Left ventricle myocardium inferior (tissue), 1 donor: ENCODE data around the gene TSPAN1. TPM values are rescaled to one million over a fixed set of nuclear protein-coding genes. Genes with fewer than 3 reads are reported as not detected.
A peak's percentile ranks its signal among the peaks of the same experiment; 100 is the strongest.

Source experiments
- DNase-seq: peaks from one replicate; pipeline ENCODE4 v3.0.0-alpha.2; 2020
- H3K27ac ChIP-seq: fragments of 200-600 bp; replicated peaks from 2 replicates; pipeline ENCODE4 v1.8.0; 2021
- H3K27me3 ChIP-seq: fragments of 200-600 bp; 2 replicates; pipeline ENCODE4 v1.8.0; 2021; ENCODE audit warnings: low read depth
- H3K36me3 ChIP-seq: fragments of 200-600 bp; 2 replicates; pipeline ENCODE4 v1.8.0; 2021
- H3K4me1 ChIP-seq: fragments of 200-600 bp; 2 replicates; pipeline ENCODE4 v1.8.0; 2021
- H3K4me3 ChIP-seq: fragments of 200-600 bp; 2 replicates; pipeline ENCODE4 v1.8.0; 2021; ENCODE audit warnings: mild to moderate bottlenecking, moderate library complexity
- H3K9me3 ChIP-seq: fragments of 200-600 bp; replicated peaks from 2 replicates; pipeline ENCODE4 v1.8.0; 2021
- intact Hi-C: fragments of 100-400 bp; cut with micrococcal nuclease; formaldehyde crosslinking; loops from one replicate; pipeline ENCODE4 v1.11.0; 2022
- total RNA-seq: library from RNA; stranded (reverse); fragmentation: NEBNext Ultra II Directional; extraction: Animal tissue kit (Norgen Biotek cat#: 25700); gene quantifications from one replicate; pipeline ENCODE4 v1.2.1, GENCODE V29; 2021
- TF ChIP-seq, protein P1 (sequence below): fragments of 200-600 bp; IDR thresholded peaks from 2 replicates; pipeline ENCODE4 v1.8.0; 2021; ENCODE audit warnings: antibody characterized with exemption, mild to moderate bottlenecking, borderline replicate concordance
- donor health status: DM: no; HTN: yes; CAD: no; lungs with severe emphysema.

Gene TSPAN1
- total RNA-seq, 1 donor from 2014 or later, result 1.4 TPM

DNA sequence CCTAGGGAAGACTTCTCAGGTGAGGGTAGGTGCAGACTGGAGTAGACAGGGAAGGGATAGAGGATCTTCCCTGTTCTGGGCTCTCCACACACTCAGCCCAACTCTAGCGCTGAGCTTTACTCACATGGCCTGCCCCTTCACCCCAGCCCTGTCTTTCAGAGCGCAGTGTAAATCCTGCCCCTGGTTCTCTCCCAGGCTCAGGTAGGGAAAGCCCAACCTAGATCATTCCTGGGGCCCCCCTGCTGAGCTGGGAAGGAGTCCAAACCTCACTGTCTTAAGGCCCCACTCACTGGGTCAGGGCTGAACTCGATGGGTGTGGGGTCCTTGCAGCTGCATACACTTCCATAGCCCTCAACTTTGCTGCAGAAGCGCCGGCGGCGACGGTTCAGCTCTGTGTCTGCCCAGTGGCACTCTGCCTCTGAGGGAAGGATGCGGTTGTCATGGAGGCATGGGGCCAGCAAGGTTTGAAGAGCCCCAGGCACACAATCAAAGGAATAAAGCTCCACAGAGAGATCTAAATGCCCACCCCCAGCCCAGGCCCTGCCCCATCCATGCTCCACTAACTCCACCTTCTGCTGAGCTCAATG lies 19.2 kb downstream of the TSPAN1 start:
- DNase-seq, result no peak
- Histone ChIP-seq H3K4me3 (no peak overlapping the region), H3K9me3 (no peaks in the 10 kb centered on the region), H3K4me1 (peaks cover 48% of the 10 kb centered on the region), H3K27me3 (no peaks in the 10 kb centered on the region), H3K36me3 (peaks cover 62% of the 10 kb centered on the region), H3K27ac (peak overlapping the region; percentile 92)
- intact Hi-C loops, result no loop called here
- TF ChIP-seq, protein P1, sequence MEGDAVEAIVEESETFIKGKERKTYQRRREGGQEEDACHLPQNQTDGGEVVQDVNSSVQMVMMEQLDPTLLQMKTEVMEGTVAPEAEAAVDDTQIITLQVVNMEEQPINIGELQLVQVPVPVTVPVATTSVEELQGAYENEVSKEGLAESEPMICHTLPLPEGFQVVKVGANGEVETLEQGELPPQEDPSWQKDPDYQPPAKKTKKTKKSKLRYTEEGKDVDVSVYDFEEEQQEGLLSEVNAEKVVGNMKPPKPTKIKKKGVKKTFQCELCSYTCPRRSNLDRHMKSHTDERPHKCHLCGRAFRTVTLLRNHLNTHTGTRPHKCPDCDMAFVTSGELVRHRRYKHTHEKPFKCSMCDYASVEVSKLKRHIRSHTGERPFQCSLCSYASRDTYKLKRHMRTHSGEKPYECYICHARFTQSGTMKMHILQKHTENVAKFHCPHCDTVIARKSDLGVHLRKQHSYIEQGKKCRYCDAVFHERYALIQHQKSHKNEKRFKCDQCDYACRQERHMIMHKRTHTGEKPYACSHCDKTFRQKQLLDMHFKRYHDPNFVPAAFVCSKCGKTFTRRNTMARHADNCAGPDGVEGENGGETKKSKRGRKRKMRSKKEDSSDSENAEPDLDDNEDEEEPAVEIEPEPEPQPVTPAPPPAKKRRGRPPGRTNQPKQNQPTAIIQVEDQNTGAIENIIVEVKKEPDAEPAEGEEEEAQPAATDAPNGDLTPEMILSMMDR, result no peak

DNA sequence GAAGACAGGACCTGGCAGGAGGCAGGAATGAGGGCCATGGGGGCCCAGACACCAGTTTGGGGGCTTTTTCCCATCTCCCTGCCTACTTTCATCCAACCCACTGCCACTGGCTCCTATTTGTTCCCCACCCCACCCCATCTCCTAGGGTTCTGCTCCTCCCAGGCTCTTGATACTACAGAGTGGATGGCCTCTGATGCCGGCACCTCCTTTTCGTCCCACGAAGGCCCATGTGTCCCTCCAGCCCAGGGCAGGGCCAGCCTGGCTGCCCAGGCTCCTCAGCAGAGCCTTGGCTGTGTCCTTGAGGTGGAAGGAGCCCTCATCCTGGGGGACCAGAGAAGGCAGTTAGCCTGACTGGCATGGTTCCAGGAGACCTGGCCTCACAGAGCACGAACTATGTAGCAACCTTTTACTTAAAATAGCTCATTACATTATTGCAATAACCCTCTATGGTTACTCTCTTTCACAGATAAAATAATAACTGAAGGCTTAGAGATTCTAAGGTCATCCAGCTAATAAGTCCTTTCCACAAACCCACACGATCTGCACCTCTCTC lies 19.8 kb downstream of the TSPAN1 start:
- TF ChIP-seq, protein P1, result no peak
- DNase-seq, result no peak
- H3K4me1 ChIP-seq, result peaks cover 47% of the 10 kb centered on the region
- intact Hi-C loops, result no loop called here
- no peak overlapping the region for H3K4me3 ChIP-seq
- no peaks in the 10 kb centered on the region for H3K27me3 ChIP-seq
- H3K9me3 ChIP-seq, result no peaks in the 10 kb centered on the region
- peaks cover 56% of the 10 kb centered on the region for H3K36me3 ChIP-seq
- peak overlapping the region; percentile 92 for H3K27ac ChIP-seq

GRCh38 chr1:46196609-46197008 lies 21.7 kb downstream of the TSPAN1 start:
- DNase-seq, result no peak
- H3K9me3 ChIP-seq, result no peaks in the 10 kb centered on the region
- H3K27ac ChIP-seq, result peak overlapping the region; percentile 92
- intact Hi-C loops, result no loop called here
- no peaks in the 10 kb centered on the region for H3K27me3 ChIP-seq
- TF ChIP-seq, protein P1, result no peak
- peaks cover 40% of the 10 kb centered on the region for H3K36me3 ChIP-seq
- H3K4me3 ChIP-seq, result no peak overlapping the region
- H3K4me1 ChIP-seq, result peaks cover 47% of the 10 kb centered on the region

- TF ChIP-seq, protein P1, result no peak
- peaks cover 51% of the 10 kb centered on the region for H3K4me1 ChIP-seq
- H3K27me3 ChIP-seq, result no peaks in the 10 kb centered on the region
- peaks cover 31% of the 10 kb centered on the region for H3K36me3 ChIP-seq
- H3K27ac ChIP-seq, result peak overlapping the region; percentile 92
- no peak for DNase-seq
- no peaks in the 10 kb centered on the region for H3K9me3 ChIP-seq
- intact Hi-C loops, result no loop called here
- H3K4me3 ChIP-seq, result peak overlapping the region; percentile 77
Observed at GRCh38 chr1:46197560-46197963, 22.7 kb downstream of the TSPAN1 start.

- Histone ChIP-seq H3K36me3 (peaks cover 25% of the 10 kb centered on the region), H3K4me1 (peaks cover 58% of the 10 kb centered on the region), H3K27me3 (no peaks in the 10 kb centered on the region), H3K9me3 (no peaks in the 10 kb centered on the region), H3K4me3 (peak within 1 kb of the TSS; percentile 77), H3K27ac (peak within 1 kb of the TSS; percentile 92)
- TF ChIP-seq, protein P1, result no peak
- peak; percentile 76 for DNase-seq
- intact Hi-C loops, result no loop called here
Observed at GRCh38 chr1:46197964-46198811, 23.3 kb downstream of the TSPAN1 start, which contains the start of gene POMGNT1. TSS of gene POMGNT1 (minus strand) at chr1:46198434. CDS start at chr1:46197821, 613 bp downstream.
